Mesothelial cell of epicardium (in vitro differentiated cells): ENCODE measurements around the gene MED13L. TPM values are rescaled to one million over a fixed set of nuclear protein-coding genes. Genes with fewer than 3 reads are reported as not detected.

Source experiments
- DNase-seq, 2 experiments: peaks; one replicate each; pipeline ENCODE4 v3.0.0; 2021; ENCODE audit warnings: low spot score in 2 of 2; ENCODE audit not compliant: unreplicated experiment in 2 of 2
- H3K27ac Mint-ChIP-seq: 2 replicates; pipeline ENCODE4 v1.8.0; 2021; ENCODE audit warnings: mixed read lengths
- H3K27me3 Mint-ChIP-seq: 2 replicates; pipeline ENCODE4 v1.8.0; 2021; ENCODE audit warnings: low read depth, mixed read lengths
- H3K36me3 Mint-ChIP-seq: 2 replicates; pipeline ENCODE4 v1.8.0; 2021; ENCODE audit warnings: mixed read lengths
- H3K4me1 Mint-ChIP-seq: 2 replicates; pipeline ENCODE4 v1.8.0; 2021; ENCODE audit warnings: mixed read lengths
- H3K4me3 Mint-ChIP-seq: 2 replicates; pipeline ENCODE4 v1.8.0; 2021; ENCODE audit warnings: mild to moderate bottlenecking, moderate library complexity, mixed read lengths
- H3K9me3 Mint-ChIP-seq: 2 replicates; pipeline ENCODE4 v1.8.0; 2021; ENCODE audit warnings: mixed read lengths
- total RNA-seq: library from RNA; stranded (reverse); gene quantifications from 3 replicates; pipeline ENCODE4 v1.2.1, GENCODE V29; 2021
- TF ChIP-seq, protein P1 (sequence below): fragments of 200-600 bp; sonication (generic); IDR thresholded peaks from one replicate; pipeline ENCODE4 v1.5.0; 2021; ENCODE audit warnings: antibody characterized with exemption; ENCODE audit not compliant: unreplicated experiment

The MED13L gene
- total RNA-seq, 1 donor from 2014 or later = 179 TPM

DNA sequence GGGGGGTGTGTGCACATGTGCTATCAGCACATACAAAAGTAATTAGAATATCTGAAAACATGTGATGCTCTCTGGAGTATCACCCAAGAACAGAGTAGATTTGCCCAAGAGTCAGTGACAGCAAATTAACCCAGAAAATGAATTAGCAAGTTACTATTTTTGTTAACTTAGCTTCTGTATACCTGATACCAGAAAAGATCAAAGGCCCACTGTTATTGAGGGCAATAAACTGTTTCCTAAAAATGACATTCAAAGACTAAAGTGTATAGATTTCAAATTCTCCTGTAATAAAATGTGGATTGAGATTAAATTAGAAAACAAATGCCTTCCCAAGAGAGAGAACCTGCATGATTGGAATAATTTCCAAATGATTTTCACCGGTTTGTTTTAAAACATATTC is 184.7 kb downstream of the MED13L start:
- DNase-seq = no peak
- H3K27ac Mint-ChIP-seq = no peak overlapping the region
- H3K36me3 Mint-ChIP-seq = peaks cover 15% of the 10 kb centered on the region
- H3K27me3 Mint-ChIP-seq = no peaks in the 10 kb centered on the region
- no peak overlapping the region for H3K4me3 Mint-ChIP-seq
- H3K4me1 Mint-ChIP-seq = peaks cover 15% of the 10 kb centered on the region
- no peaks in the 10 kb centered on the region for H3K9me3 Mint-ChIP-seq
- TF ChIP-seq, protein P1, sequence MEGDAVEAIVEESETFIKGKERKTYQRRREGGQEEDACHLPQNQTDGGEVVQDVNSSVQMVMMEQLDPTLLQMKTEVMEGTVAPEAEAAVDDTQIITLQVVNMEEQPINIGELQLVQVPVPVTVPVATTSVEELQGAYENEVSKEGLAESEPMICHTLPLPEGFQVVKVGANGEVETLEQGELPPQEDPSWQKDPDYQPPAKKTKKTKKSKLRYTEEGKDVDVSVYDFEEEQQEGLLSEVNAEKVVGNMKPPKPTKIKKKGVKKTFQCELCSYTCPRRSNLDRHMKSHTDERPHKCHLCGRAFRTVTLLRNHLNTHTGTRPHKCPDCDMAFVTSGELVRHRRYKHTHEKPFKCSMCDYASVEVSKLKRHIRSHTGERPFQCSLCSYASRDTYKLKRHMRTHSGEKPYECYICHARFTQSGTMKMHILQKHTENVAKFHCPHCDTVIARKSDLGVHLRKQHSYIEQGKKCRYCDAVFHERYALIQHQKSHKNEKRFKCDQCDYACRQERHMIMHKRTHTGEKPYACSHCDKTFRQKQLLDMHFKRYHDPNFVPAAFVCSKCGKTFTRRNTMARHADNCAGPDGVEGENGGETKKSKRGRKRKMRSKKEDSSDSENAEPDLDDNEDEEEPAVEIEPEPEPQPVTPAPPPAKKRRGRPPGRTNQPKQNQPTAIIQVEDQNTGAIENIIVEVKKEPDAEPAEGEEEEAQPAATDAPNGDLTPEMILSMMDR = no peak

DNA sequence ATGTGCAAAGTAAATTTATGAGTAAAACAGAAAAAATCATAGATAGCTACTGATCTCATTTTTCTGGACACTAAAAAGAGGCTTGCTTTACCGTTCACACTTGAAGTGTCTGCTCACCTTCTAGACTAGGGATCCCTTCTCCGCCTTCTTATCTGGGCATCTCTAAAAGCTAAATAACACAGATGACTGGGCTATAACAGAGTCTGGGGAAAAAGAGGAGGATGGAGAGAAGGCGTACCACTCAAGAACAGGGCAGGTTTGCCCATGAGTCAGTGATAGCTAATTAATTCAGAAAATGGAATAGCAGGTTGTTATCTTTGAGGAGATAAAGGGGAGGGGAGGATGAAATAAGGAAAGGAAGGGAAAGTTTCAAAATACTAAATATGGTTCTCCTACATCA is 185.3 kb downstream of the MED13L start:
- TF ChIP-seq, protein P1 = no peak
- H3K4me1 Mint-ChIP-seq = peaks cover 16% of the 10 kb centered on the region

DNA sequence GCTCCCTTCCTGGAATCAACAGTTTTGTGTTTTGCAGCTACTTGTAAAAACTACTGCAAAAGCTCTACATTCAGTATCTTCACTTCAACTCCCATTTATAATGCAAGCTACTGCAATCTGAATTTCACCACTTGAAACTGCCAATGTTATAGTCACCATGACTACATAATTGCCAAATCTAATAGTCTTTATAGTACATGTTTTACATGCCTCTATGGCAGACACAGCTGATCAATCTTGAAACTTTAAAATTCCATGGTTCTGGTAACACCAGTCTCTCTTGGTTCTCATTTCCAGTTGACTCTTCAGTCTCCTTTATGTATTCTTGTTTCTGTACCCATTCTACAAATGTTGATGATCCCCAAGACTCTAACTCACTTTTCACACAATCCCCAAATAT is 185.9 kb downstream of the MED13L start:
- TF ChIP-seq, protein P1 = no peak
- Mint-ChIP-seq H3K27me3 (no peaks in the 10 kb centered on the region), H3K4me3 (no peak overlapping the region), H3K27ac (no peak overlapping the region), H3K9me3 (no peaks in the 10 kb centered on the region), H3K4me1 (peaks cover 16% of the 10 kb centered on the region), H3K36me3 (peaks cover 15% of the 10 kb centered on the region)
- no peak for DNase-seq

More for the DNA sequence above, 185.3 kb downstream of the MED13L start:
- no peak overlapping the region for H3K4me3 Mint-ChIP-seq
- H3K9me3 Mint-ChIP-seq = no peaks in the 10 kb centered on the region
- no peaks in the 10 kb centered on the region for H3K27me3 Mint-ChIP-seq
- no peak overlapping the region for H3K27ac Mint-ChIP-seq
- no peak for DNase-seq
- peaks cover 15% of the 10 kb centered on the region for H3K36me3 Mint-ChIP-seq

DNA sequence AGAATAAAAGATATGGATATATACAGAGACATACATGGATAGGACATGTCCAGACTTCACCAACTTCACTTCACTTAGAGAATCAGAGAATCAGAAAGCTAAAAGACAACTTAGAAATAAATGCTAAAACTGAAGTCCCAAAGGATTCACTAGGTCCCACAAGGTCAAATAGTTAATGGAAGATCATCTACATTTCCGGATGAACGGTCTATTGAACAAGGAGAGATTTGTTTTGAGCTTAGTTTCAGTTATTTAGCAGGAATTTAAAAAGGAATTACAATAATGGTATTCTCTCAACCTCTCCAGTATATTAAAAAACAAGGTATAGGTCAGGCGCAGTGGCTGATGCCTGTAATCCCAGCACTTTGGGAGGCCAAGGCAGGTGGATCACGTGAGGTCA is 187.0 kb downstream of the MED13L start:
- Mint-ChIP-seq H3K27ac (no peak overlapping the region), H3K36me3 (peaks cover 11% of the 10 kb centered on the region), H3K27me3 (no peaks in the 10 kb centered on the region), H3K4me3 (no peak overlapping the region), H3K9me3 (no peaks in the 10 kb centered on the region), H3K4me1 (peaks cover 16% of the 10 kb centered on the region)
- DNase-seq = no peak
- TF ChIP-seq, protein P1 = no peak

DNA sequence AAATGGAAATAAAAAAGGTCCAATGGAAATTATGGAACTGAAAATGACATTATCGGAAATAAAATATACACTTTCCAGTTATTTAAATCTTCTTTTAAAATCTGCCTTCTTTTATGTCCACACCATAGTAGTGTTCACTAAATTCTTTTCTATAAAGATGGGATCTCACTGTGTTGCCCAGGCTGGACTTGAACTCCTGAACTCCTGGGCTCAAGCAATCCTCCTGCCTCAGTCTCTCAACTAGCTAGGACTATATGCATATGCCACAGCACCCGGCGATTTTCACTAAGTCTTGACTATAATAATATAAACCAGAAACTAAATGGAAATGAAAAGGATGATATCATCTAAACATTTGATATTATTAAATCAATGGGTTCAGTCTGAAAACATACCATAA is 188.4 kb downstream of the MED13L start:
- H3K4me3 Mint-ChIP-seq = no peak overlapping the region
- DNase-seq = no peak
- H3K9me3 Mint-ChIP-seq = no peaks in the 10 kb centered on the region
- no peaks in the 10 kb centered on the region for H3K27me3 Mint-ChIP-seq
- no peak overlapping the region for H3K27ac Mint-ChIP-seq
- TF ChIP-seq, protein P1 = no peak
- peaks cover 16% of the 10 kb centered on the region for H3K4me1 Mint-ChIP-seq
- peaks cover 7% of the 10 kb centered on the region for H3K36me3 Mint-ChIP-seq

DNA sequence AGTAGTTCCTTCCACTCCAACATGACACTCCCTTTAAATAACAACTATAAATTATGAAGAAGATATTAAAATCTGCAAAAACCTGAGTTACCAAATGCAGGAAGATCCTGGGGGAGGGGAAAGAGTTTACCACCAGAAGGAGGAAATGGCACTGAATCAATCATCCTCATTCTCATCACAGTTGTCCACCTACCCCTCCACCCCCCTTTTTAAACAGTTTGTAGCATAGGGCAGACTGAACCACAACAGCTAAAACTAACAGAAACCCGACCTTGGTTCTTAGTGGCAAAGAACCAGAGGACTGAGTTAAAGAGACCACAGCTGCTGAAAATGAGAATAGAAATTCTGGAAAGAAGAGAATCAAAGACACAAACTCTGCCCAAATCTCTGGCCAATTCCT is 189.5 kb downstream of the MED13L start:
- peaks cover 7% of the 10 kb centered on the region for H3K36me3 Mint-ChIP-seq
- no peaks in the 10 kb centered on the region for H3K9me3 Mint-ChIP-seq
- DNase-seq = no peak
- H3K4me3 Mint-ChIP-seq = no peak overlapping the region
- TF ChIP-seq, protein P1 = no peak
- peaks cover 16% of the 10 kb centered on the region for H3K4me1 Mint-ChIP-seq
- H3K27me3 Mint-ChIP-seq = no peaks in the 10 kb centered on the region
- H3K27ac Mint-ChIP-seq = no peak overlapping the region
